Karpas-422 (cell line): ENCODE data around the gene ARHGAP1. TPM values are rescaled to one million over a fixed set of nuclear protein-coding genes. Genes with fewer than 3 reads are reported as not detected.

Experiments used
- DNase-seq: peaks from one replicate; pipeline ENCODE4 v3.0.0-alpha.2; 2015
- H2AFZ ChIP-seq: fragments of 200-600 bp; sonication (generic); 2 replicates; pipeline ENCODE4 v1.6.1; 2014; ENCODE audit warnings: antibody characterized with exemption, low read length, mixed read lengths
- H3K27ac ChIP-seq: fragments of 200-600 bp; sonication (generic); 2 replicates; pipeline ENCODE4 v1.5.1; 2014; ENCODE audit warnings: mild to moderate bottlenecking, low read length, moderate library complexity
- H3K27me3 ChIP-seq: fragments of 200-600 bp; sonication (generic); 2 replicates; pipeline ENCODE4 v1.6.1; 2014; ENCODE audit warnings: low read length, mixed read lengths
- H3K36me3 ChIP-seq: fragments of 200-600 bp; sonication (generic); 2 replicates; pipeline ENCODE4 v1.6.1; 2014; ENCODE audit warnings: low read length, mixed read lengths; ENCODE audit not compliant: insufficient read depth
- H3K4me1 ChIP-seq: fragments of 200-600 bp; sonication (generic); 2 replicates; pipeline ENCODE4 v1.6.1; 2014; ENCODE audit warnings: mild to moderate bottlenecking, low read length, mixed read lengths
- H3K4me2 ChIP-seq: fragments of 200-600 bp; sonication (generic); 2 replicates; pipeline ENCODE4 v1.6.1; 2014; ENCODE audit warnings: low read length, low read depth, mild to moderate bottlenecking; ENCODE audit not compliant: poor library complexity, severe bottlenecking
- H3K4me3 ChIP-seq: fragments of 200-600 bp; sonication (generic); 2 replicates; pipeline ENCODE4 v1.5.1; 2014; ENCODE audit warnings: mild to moderate bottlenecking, antibody characterized with exemption, low read length, mixed read lengths
- H3K79me2 ChIP-seq: fragments of 200-600 bp; sonication (generic); 2 replicates; pipeline ENCODE4 v1.6.1; 2014; ENCODE audit warnings: mild to moderate bottlenecking, low read length, mixed read lengths
- H3K9ac ChIP-seq: fragments of 200-600 bp; sonication (generic); 2 replicates; pipeline ENCODE4 v1.6.0; 2014; ENCODE audit warnings: low read length
- H3K9me2 ChIP-seq: fragments of 200-600 bp; sonication (generic), shearing (Covaris generic); replicated peaks from 2 replicates; pipeline ENCODE4 v1.6.0; 2014; ENCODE audit warnings: mild to moderate bottlenecking, low read length, moderate library complexity; ENCODE audit not compliant: insufficient read depth
- H3K9me3 ChIP-seq: fragments of 300-700, 200-600 bp; sonication (generic); 2 replicates; pipeline ENCODE4 v1.6.1; 2014; ENCODE audit warnings: low read length, mixed read lengths
- H4K20me1 ChIP-seq: fragments of 200-600 bp; sonication (generic); 2 replicates; pipeline ENCODE4 v1.6.1; 2014; ENCODE audit warnings: mild to moderate bottlenecking, antibody characterized with exemption, low read length, low read depth; ENCODE audit not compliant: insufficient read depth
- total RNA-seq: library from RNA; depleted of rRNA; stranded (reverse); fragments of >200 nt; shearing (Covaris generic); gene quantifications from 2 replicates; pipeline ENCODE4 v1.2.3, GENCODE V29; 2014; ENCODE audit warnings: low replicate concordance

Gene ARHGAP1
- total RNA-seq, 1 experiment from 2014 or later: 23.4 TPM

- Histone ChIP-seq H3K36me3 (peaks cover 28% of the 10 kb centered on the region), H3K4me1 (no peaks in the 10 kb centered on the region), H3K4me3 (no peak overlapping the region), H3K9ac (no peak overlapping the region), H3K27ac (no peak overlapping the region), H3K9me3 (no peaks in the 10 kb centered on the region), H3K9me2 (no peaks in the 10 kb centered on the region), H3K4me2 (no peak overlapping the region), H2AFZ (no peak overlapping the region), H4K20me1 (no peaks in the 10 kb centered on the region), H3K27me3 (no peaks in the 10 kb centered on the region), H3K79me2 (no peaks in the 10 kb centered on the region)
- DNase-seq: no peak
Observed at GRCh38 chr11:46738887-46739286, 38.5 kb upstream of the ARHGAP1 start.

- H3K4me3 ChIP-seq: no peak overlapping the region
- no peaks in the 10 kb centered on the region for H3K4me1 ChIP-seq
- no peak overlapping the region for H3K4me2 ChIP-seq
- H3K9ac ChIP-seq: no peak overlapping the region
- no peaks in the 10 kb centered on the region for H3K9me3 ChIP-seq
- H3K27me3 ChIP-seq: no peaks in the 10 kb centered on the region
- no peaks in the 10 kb centered on the region for H3K9me2 ChIP-seq
- no peaks in the 10 kb centered on the region for H4K20me1 ChIP-seq
- peaks cover 16% of the 10 kb centered on the region for H3K36me3 ChIP-seq
- no peak overlapping the region for H2AFZ ChIP-seq
- DNase-seq: no peak
- no peak overlapping the region for H3K27ac ChIP-seq
- no peaks in the 10 kb centered on the region for H3K79me2 ChIP-seq
Observed at GRCh38 chr11:46737699-46738098, 37.3 kb upstream of the ARHGAP1 start.

- Histone ChIP-seq H3K9me2 (no peaks in the 10 kb centered on the region), H4K20me1 (no peaks in the 10 kb centered on the region), H3K9me3 (no peaks in the 10 kb centered on the region), H3K4me2 (no peak overlapping the region), H3K4me3 (no peak overlapping the region), H3K79me2 (no peaks in the 10 kb centered on the region), H3K27me3 (no peaks in the 10 kb centered on the region), H2AFZ (no peak overlapping the region), H3K27ac (no peak overlapping the region), H3K4me1 (no peaks in the 10 kb centered on the region), H3K9ac (no peak overlapping the region), H3K36me3 (peaks cover 5% of the 10 kb centered on the region; the same call in 1 of the 2 replicates)
- no peak for DNase-seq
Observed at GRCh38 chr11:46736615-46737014, 36.2 kb upstream of the ARHGAP1 start.

GRCh38 chr11:46736146-46736545 lies 35.7 kb upstream of the ARHGAP1 start:
- Histone ChIP-seq H3K36me3 (0 out of 2 replicates have a peak, but pooled peaks cover 2% of the 10 kb centered on the region), H2AFZ (no peak overlapping the region), H3K79me2 (no peaks in the 10 kb centered on the region), H3K4me2 (no peak overlapping the region), H3K4me1 (no peaks in the 10 kb centered on the region), H3K9me2 (no peaks in the 10 kb centered on the region), H3K27ac (no peak overlapping the region), H4K20me1 (no peaks in the 10 kb centered on the region), H3K27me3 (no peaks in the 10 kb centered on the region), H3K4me3 (no peak overlapping the region), H3K9me3 (no peaks in the 10 kb centered on the region), H3K9ac (no peak overlapping the region)
- DNase-seq: no peak

- H3K9me3 ChIP-seq: no peaks in the 10 kb centered on the region
Observed at GRCh38 chr11:46733234-46733633, 32.8 kb upstream of the ARHGAP1 start.

GRCh38 chr11:46731545-46731944 lies 31.1 kb upstream of the ARHGAP1 start:
- no peaks in the 10 kb centered on the region for H3K36me3 ChIP-seq
- no peaks in the 10 kb centered on the region for H4K20me1 ChIP-seq
- no peaks in the 10 kb centered on the region for H3K9me3 ChIP-seq

More at GRCh38 chr11:46733234-46733633, 32.8 kb upstream of the ARHGAP1 start:
- H3K27me3 ChIP-seq: no peaks in the 10 kb centered on the region
- H3K9me2 ChIP-seq: no peaks in the 10 kb centered on the region
- H3K4me2 ChIP-seq: no peak overlapping the region
- H3K79me2 ChIP-seq: no peaks in the 10 kb centered on the region
- no peak overlapping the region for H3K4me3 ChIP-seq
- no peak overlapping the region for H3K9ac ChIP-seq
- H3K4me1 ChIP-seq: no peaks in the 10 kb centered on the region
- H3K27ac ChIP-seq: no peak overlapping the region
- H2AFZ ChIP-seq: no peak overlapping the region
- no peaks in the 10 kb centered on the region for H4K20me1 ChIP-seq
- no peaks in the 10 kb centered on the region for H3K36me3 ChIP-seq
- no peak for DNase-seq

GRCh38 chr11:46729110-46730027 lies 28.9 kb upstream of the ARHGAP1 start:
- Histone ChIP-seq H3K9me3 (no peaks in the 10 kb centered on the region), H3K79me2 (no peaks in the 10 kb centered on the region), H3K9ac (no peak overlapping the region), H3K4me3 (no peak overlapping the region), H4K20me1 (no peaks in the 10 kb centered on the region), H3K27me3 (no peaks in the 10 kb centered on the region), H3K36me3 (no peaks in the 10 kb centered on the region), H3K4me2 (no peak overlapping the region), H3K4me1 (peaks cover 1% of the 10 kb centered on the region), H2AFZ (no peak overlapping the region), H3K9me2 (no peaks in the 10 kb centered on the region), H3K27ac (no peak overlapping the region)
- DNase-seq: no peak

More at GRCh38 chr11:46731545-46731944, 31.1 kb upstream of the ARHGAP1 start:
- Histone ChIP-seq H3K79me2 (no peaks in the 10 kb centered on the region), H3K9ac (no peak overlapping the region), H3K27me3 (no peaks in the 10 kb centered on the region), H3K4me1 (no peaks in the 10 kb centered on the region), H2AFZ (no peak overlapping the region), H3K4me3 (no peak overlapping the region), H3K27ac (no peak overlapping the region), H3K9me2 (no peaks in the 10 kb centered on the region), H3K4me2 (no peak overlapping the region)
- no peak for DNase-seq

- Histone ChIP-seq H3K79me2 (no peaks in the 10 kb centered on the region), H3K9me3 (no peaks in the 10 kb centered on the region), H3K27me3 (no peaks in the 10 kb centered on the region), H2AFZ (no peak overlapping the region), H3K36me3 (no peaks in the 10 kb centered on the region), H3K4me1 (peaks cover 8% of the 10 kb centered on the region), H3K4me2 (no peak overlapping the region), H3K4me3 (no peak overlapping the region), H3K9ac (no peak overlapping the region), H4K20me1 (no peaks in the 10 kb centered on the region), H3K9me2 (no peaks in the 10 kb centered on the region), H3K27ac (no peak overlapping the region)
- no peak for DNase-seq
Observed at GRCh38 chr11:46728659-46729040, 28.2 kb upstream of the ARHGAP1 start.
